GM12864 (cell line): ENCODE data around the gene PPP2R5C.

ENCODE experiments used
- DNase-seq: peaks from one replicate; pipeline ENCODE4 v3.0.0-alpha.2; 2011; ENCODE audit warnings: low read depth
- H3K4me3 ChIP-seq: 2 replicates; pipeline ENCODE4 v1.5.1; 2011; ENCODE audit warnings: mild to moderate bottlenecking, low read depth, low read length, control low read depth
- TF ChIP-seq, protein P1 (sequence below): IDR thresholded peaks from 2 replicates; pipeline ENCODE4 v1.5.1; 2011; ENCODE audit warnings: low read depth, mild to moderate bottlenecking, moderate library complexity, low read length, control low read depth, inconsistent platforms; ENCODE audit errors: missing control alignments

PPP2R5C gene

DNA sequence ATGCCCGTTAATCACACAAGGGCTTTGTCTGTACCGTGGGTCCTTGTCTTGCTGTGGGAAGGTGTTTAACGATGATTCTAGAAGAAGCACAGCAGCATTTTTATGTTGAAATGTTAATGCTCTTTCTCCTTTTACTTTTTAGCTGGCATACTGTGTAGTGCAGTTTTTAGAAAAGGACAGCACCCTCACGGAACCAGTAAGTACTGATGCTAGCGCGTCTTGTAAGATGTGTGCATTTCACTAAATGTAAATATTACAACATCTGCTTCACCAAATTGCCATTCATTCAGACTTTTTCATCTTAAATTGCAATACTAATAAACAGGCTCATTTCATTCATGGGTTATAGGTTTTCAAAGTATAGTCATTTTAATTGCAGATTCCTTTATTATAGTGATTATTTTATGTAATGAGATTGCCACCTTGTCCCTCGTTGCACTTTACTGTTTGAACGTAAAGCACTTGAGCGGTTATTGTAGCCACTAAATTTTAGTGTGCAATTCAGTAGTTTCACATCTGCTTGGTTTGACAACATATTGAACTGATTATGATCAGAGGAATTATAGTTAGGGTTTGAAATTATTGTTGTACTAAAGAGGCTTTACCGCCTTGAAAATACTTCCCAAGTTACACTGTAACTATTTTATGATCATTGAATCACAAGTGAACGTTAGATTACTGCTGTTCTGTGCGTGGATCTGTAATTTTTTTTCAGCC lies 133.0 kb downstream of the PPP2R5C start:
- TF ChIP-seq, protein P1, sequence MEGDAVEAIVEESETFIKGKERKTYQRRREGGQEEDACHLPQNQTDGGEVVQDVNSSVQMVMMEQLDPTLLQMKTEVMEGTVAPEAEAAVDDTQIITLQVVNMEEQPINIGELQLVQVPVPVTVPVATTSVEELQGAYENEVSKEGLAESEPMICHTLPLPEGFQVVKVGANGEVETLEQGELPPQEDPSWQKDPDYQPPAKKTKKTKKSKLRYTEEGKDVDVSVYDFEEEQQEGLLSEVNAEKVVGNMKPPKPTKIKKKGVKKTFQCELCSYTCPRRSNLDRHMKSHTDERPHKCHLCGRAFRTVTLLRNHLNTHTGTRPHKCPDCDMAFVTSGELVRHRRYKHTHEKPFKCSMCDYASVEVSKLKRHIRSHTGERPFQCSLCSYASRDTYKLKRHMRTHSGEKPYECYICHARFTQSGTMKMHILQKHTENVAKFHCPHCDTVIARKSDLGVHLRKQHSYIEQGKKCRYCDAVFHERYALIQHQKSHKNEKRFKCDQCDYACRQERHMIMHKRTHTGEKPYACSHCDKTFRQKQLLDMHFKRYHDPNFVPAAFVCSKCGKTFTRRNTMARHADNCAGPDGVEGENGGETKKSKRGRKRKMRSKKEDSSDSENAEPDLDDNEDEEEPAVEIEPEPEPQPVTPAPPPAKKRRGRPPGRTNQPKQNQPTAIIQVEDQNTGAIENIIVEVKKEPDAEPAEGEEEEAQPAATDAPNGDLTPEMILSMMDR: no peak

GRCh38 chr14:101895256-101895655 lies 133.7 kb downstream of the PPP2R5C start:
- H3K4me3 ChIP-seq: no peak overlapping the region
- DNase-seq: no peak
- TF ChIP-seq, protein P1: no peak

More for the DNA sequence above, 133.0 kb downstream of the PPP2R5C start:
- no peak for DNase-seq
- no peak overlapping the region for H3K4me3 ChIP-seq

DNA sequence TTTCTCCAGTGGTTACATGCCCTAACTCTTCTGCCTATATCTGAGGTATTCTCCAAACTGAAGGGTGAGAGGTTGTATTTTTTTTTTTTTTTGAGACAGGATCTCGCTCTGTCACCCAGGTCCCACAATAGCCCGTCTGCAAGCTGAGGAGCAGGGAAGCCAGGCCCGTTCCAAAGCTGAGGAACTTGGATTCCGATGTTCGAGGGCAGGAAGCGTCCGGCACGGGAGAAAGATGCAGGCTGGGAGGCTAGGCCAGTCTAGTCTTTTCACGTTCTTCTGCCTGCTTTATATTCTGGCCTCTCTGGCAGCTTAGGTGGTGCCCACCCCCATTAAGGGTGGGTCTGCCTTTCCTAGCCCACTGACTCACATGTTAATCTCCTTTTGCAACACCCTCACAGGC lies 135.8 kb downstream of the PPP2R5C start:
- TF ChIP-seq, protein P1: no peak
- no peak overlapping the region for H3K4me3 ChIP-seq
- no peak for DNase-seq

- no peak overlapping the region for H3K4me3 ChIP-seq
- no peak for DNase-seq
- TF ChIP-seq, protein P1: no peak
Measured at GRCh38 chr14:101898416-101898815, 136.9 kb downstream of the PPP2R5C start.

GRCh38 chr14:101899263-101899662 lies 137.8 kb downstream of the PPP2R5C start:
- DNase-seq: no peak
- no peak overlapping the region for H3K4me3 ChIP-seq
- TF ChIP-seq, protein P1: no peak

DNA sequence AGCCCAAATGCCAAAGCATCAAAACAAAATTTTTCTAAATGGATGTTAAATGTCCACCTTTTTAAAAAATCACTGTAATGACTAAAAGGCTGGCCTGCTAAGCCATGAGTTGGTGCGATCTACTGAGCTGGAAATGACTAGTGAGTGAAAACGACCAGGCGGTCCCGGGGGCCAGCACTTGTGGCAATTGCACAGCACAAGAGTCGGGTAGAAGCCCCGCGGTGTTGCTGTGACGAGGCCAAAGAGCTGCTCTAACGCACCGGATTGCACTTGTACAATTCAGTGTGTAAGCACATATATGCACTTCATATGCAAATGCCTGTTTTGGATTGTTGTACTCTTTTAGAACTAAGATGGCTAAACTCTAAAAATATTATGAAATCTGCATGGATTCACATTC lies 138.7 kb downstream of the PPP2R5C start:
- DNase-seq: no peak
- TF ChIP-seq, protein P1: no peak
- H3K4me3 ChIP-seq: no peak overlapping the region

DNA sequence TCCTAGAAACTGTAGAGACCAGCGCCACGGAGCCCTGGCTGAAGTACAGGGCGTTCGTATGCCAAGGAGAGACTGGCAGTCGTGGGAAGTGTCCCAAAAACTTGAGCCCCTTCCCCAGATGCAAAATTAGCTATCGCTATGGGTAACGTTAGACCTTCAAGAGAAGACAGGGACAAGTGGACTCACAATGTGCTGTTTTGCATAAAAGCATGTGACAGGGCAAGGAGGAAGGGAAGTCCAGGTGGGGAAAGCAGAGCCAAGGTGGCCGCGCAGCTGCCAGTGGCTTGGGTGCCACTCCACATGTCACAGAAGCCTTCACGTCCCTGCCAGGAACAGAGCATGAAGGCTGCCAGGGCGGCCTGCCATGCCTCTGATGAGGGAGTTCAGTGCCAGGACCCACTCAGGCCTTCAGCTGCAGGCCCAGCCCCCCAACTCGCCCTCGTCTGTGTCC lies 141.6 kb downstream of the PPP2R5C start:
- TF ChIP-seq, protein P1: no peak
- no peak for DNase-seq

More for the DNA sequence above, 141.6 kb downstream of the PPP2R5C start:
- H3K4me3 ChIP-seq: no peak overlapping the region
